Keratinocyte (primary cell): ENCODE measurements around the gene PITHD1. TPM values are rescaled to one million over a fixed set of nuclear protein-coding genes. Genes with fewer than 3 reads are reported as not detected.

Source experiments
- DNase-seq: peaks from one replicate; pipeline ENCODE4 v3.0.0-alpha.2; 2011; ENCODE audit warnings: low read depth, missing footprints, low spot score
- FAIRE-seq: peaks from 2 replicates; lab custom pipeline; 2011; peaks lifted over from hg19 to GRCh38; lab: Jason Lieb, UNC
- H2AFZ ChIP-seq: 2 replicates; pipeline ENCODE4 v1.6.0; 2012; ENCODE audit warnings: low read length, control low read depth, inconsistent platforms; ENCODE audit not compliant: control insufficient read depth
- H3K27ac ChIP-seq: 2 replicates; pipeline ENCODE4 v1.5.1; 2011; ENCODE audit warnings: low read length; ENCODE audit not compliant: control insufficient read depth, insufficient read depth
- H3K27me3 ChIP-seq: 3 replicates; pipeline ENCODE4 v1.6.0; 2011; ENCODE audit warnings: low read length; ENCODE audit not compliant: control insufficient read depth, insufficient read depth; ENCODE audit errors: extremely low read depth
- H3K36me3 ChIP-seq, 2 experiments: 2 replicates in 1 of 2; 3 replicates in 1 of 2; pipeline ENCODE4 v1.5.1; 2011; ENCODE audit warnings: low read length in 2 of 2, mild to moderate bottlenecking in 1 of 2; ENCODE audit not compliant: control insufficient read depth in 2 of 2, insufficient read depth in 2 of 2; ENCODE audit errors: extremely low read depth in 1 of 2
- H3K4me1 ChIP-seq: 3 replicates; pipeline ENCODE4 v1.5.1; 2011; ENCODE audit warnings: low read length; ENCODE audit not compliant: control insufficient read depth, insufficient read depth; ENCODE audit errors: extremely low read depth
- H3K4me2 ChIP-seq: 3 replicates; pipeline ENCODE4 v1.6.0; 2011; ENCODE audit warnings: low read depth, low read length; ENCODE audit not compliant: control insufficient read depth, insufficient read depth; ENCODE audit errors: extremely low read depth
- H3K4me3 ChIP-seq, 3 experiments: fragments of 200-600 bp in 1 of 3; sonication (generic) in 1 of 3; 2 replicates in 2 of 3; 3 replicates in 1 of 3; pipeline ENCODE4 v1.5.1; 2011 to 2016; ENCODE audit warnings: low read length in 3 of 3, mild to moderate bottlenecking in 3 of 3, control low read depth in 2 of 3, inconsistent platforms in 1 of 3, low read depth in 1 of 3, mixed read lengths in 1 of 3, mixed run types in 1 of 3, moderate library complexity in 1 of 3; ENCODE audit not compliant: control insufficient read depth in 2 of 3, insufficient read depth in 2 of 3; ENCODE audit errors: extremely low read depth in 1 of 3
- H3K79me2 ChIP-seq: 2 replicates; pipeline ENCODE4 v1.6.0; 2012; ENCODE audit warnings: low read length; ENCODE audit not compliant: control insufficient read depth, insufficient read depth
- H3K9ac ChIP-seq: 3 replicates; pipeline ENCODE4 v1.6.0; 2011; ENCODE audit warnings: low read length; ENCODE audit not compliant: control insufficient read depth, insufficient read depth; ENCODE audit errors: extremely low read depth
- H3K9me1 ChIP-seq: 3 replicates; pipeline ENCODE4 v1.6.0; 2011; ENCODE audit warnings: low read length; ENCODE audit not compliant: control insufficient read depth, insufficient read depth; ENCODE audit errors: extremely low read depth
- H3K9me3 ChIP-seq: 2 replicates; pipeline ENCODE4 v1.5.1; 2012; ENCODE audit warnings: low read depth, low read length; ENCODE audit not compliant: control insufficient read depth
- H4K20me1 ChIP-seq: 3 replicates; pipeline ENCODE4 v1.6.0; 2011; ENCODE audit warnings: low read length; ENCODE audit not compliant: control insufficient read depth, insufficient read depth; ENCODE audit errors: extremely low read depth
- EZH2 ChIP-seq: IDR thresholded peaks from one replicate; pipeline ENCODE4 v1.6.1; 2012; ENCODE audit warnings: inconsistent platforms, mild to moderate bottlenecking, low read length, moderate library complexity
- dilution Hi-C: fragments of 300-500 bp; cut with MboI; formaldehyde crosslinking; loops from one replicate; pipeline ENCODE4 v1.7.0; 2020; ENCODE audit warnings: low sequenced_read_pairs; ENCODE audit not compliant: extremely low pct_ligation_motif_present
- polyA plus RNA-seq, 5 experiments: library from polyadenylated mRNA; depleted of rRNA in 3 of 5; stranded (reverse) in 3 of 5; stranded (forward) in 1 of 5; unstranded in 1 of 5; fragments of >200 nt; gene quantifications; 1 replicate in 1 of 5; 2 replicates in 3 of 5; 3 replicates in 1 of 5; pipeline versions ENCODE4 v1.2.1 to v1.2.3, GENCODE V29; 2011 to 2012; ENCODE audit warnings: missing spikeins in 2 of 5, low read depth in 1 of 5, low replicate concordance in 1 of 5
- TF ChIP-seq, protein P1 (sequence below), 3 experiments: IDR thresholded peaks in 1 of 3; conservative IDR thresholded peaks in 1 of 3; optimal IDR thresholded peaks in 1 of 3; 2 replicates in 2 of 3; 3 replicates in 1 of 3; pipeline versions ENCODE3 to v1.5.1; 2011; ENCODE audit warnings: low read length in 3 of 3, mild to moderate bottlenecking in 3 of 3, moderate library complexity in 2 of 3, control low read depth in 1 of 3, inconsistent platforms in 1 of 3; ENCODE audit not compliant: insufficient read depth in 2 of 3; ENCODE audit errors: extremely low read depth in 1 of 3

PITHD1 gene
- polyA plus RNA-seq, 1 donor (not counting 4 experiments of a cell fraction or from before 2014, with no cell fraction given), result 59.4 TPM

DNA sequence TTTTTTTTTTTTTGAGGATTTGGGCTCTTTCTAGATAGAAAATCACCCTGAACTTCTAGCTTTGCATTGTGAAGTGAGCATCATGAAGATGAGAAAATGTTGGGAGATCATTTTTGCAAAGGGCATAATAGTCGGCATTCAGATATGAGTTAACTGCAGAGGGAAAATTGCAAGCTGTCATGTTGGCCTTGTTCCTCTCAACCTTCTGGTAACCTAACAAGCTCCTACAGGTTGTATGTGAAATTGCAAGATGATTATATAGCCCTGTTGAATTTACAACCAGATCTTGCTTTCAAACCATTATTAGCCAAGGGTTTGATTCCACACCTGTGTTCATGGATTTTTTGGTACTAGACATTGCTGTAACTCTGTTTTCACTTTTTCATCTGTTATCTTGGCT, 32.7 kb upstream of the PITHD1 start:
- Histone ChIP-seq H3K79me2 (peaks cover 64% of the 10 kb centered on the region), H3K36me3 (peaks cover 5 to 16% of the 10 kb centered on the region in 2 experiments), H3K27me3 (no peaks in the 10 kb centered on the region), H3K4me3 (peak overlapping the region in 1 of 3 experiments; percentile 69), H3K9ac (peak overlapping the region; percentile 4), H3K27ac (no peak overlapping the region), H4K20me1 (peaks cover 6% of the 10 kb centered on the region), H3K9me1 (peaks cover 5% of the 10 kb centered on the region), H3K4me1 (peaks cover 30% of the 10 kb centered on the region), H3K9me3 (no peaks in the 10 kb centered on the region), H2AFZ (no peak overlapping the region), H3K4me2 (peak overlapping the region; percentile 88)
- DNase-seq (peak; percentile 41), FAIRE-seq (peak; percentile 81)
- dilution Hi-C loops, result no loop called here
- no peak for TF ChIP-seq EZH2
- TF ChIP-seq, protein P1, sequence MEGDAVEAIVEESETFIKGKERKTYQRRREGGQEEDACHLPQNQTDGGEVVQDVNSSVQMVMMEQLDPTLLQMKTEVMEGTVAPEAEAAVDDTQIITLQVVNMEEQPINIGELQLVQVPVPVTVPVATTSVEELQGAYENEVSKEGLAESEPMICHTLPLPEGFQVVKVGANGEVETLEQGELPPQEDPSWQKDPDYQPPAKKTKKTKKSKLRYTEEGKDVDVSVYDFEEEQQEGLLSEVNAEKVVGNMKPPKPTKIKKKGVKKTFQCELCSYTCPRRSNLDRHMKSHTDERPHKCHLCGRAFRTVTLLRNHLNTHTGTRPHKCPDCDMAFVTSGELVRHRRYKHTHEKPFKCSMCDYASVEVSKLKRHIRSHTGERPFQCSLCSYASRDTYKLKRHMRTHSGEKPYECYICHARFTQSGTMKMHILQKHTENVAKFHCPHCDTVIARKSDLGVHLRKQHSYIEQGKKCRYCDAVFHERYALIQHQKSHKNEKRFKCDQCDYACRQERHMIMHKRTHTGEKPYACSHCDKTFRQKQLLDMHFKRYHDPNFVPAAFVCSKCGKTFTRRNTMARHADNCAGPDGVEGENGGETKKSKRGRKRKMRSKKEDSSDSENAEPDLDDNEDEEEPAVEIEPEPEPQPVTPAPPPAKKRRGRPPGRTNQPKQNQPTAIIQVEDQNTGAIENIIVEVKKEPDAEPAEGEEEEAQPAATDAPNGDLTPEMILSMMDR (optimal IDR thresholded peaks at IDR 0.05 in 1 of 3, IDR thresholded peaks at IDR 0.05 in 1 of 3, conservative IDR thresholded peaks at IDR 0.05 in 1 of 3; ENCODE audit: extremely low read depth in 1 of 3, insufficient read depth in 2 of 3, low read length in 3 of 3), result peak in 2 of 3 experiments; percentile 24 to 61

DNA sequence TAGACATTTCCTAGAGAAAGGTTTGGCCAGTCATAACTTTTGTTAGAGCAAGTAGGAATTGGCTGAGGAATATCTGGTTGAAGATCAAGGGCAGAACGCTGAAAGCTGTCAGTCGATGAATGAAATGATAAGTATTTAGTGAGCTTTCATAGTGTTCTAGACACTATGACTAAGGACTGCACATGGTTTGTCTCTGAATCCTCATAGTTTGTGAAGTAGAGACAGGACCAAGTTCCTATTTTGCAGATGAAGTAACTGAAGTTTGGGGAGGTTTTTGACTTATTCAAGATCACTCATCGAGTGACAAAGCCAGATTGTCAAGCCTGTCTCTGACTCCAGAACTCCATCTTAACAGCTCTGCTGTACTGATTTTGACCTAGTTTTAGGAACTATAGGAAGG, 30.2 kb upstream of the PITHD1 start:
- no peak overlapping the region for H3K27ac ChIP-seq

More for the DNA sequence above, 30.2 kb upstream of the PITHD1 start:
- H3K27me3 ChIP-seq, result no peaks in the 10 kb centered on the region
- H3K4me2 ChIP-seq, result no peak overlapping the region
- H3K9me3 ChIP-seq, result no peaks in the 10 kb centered on the region
- no peak overlapping the region for H3K4me3 ChIP-seq
- no peak for FAIRE-seq
- peaks cover 22% of the 10 kb centered on the region for H3K4me1 ChIP-seq
- H3K9ac ChIP-seq, result no peak overlapping the region
- TF ChIP-seq EZH2, result no peak
- TF ChIP-seq, protein P1 (optimal IDR thresholded peaks at IDR 0.05 in 1 of 3, IDR thresholded peaks at IDR 0.05 in 1 of 3, conservative IDR thresholded peaks at IDR 0.05 in 1 of 3; ENCODE audit: extremely low read depth in 1 of 3, insufficient read depth in 2 of 3, low read length in 3 of 3), result no peak
- peaks cover 6% of the 10 kb centered on the region for H4K20me1 ChIP-seq
- no peak overlapping the region for H2AFZ ChIP-seq
- H3K79me2 ChIP-seq, result peaks cover 77% of the 10 kb centered on the region
- peaks cover 23 to 33% of the 10 kb centered on the region in 2 experiments for H3K36me3 ChIP-seq
- dilution Hi-C loops, result no loop called here
- no peak for DNase-seq
- H3K9me1 ChIP-seq, result peaks cover 2% of the 10 kb centered on the region
